Activated T-helper 17 cell treated with anti-CD3 and anti-CD28 coated beads, Interleukin-2, amount 50 U/mL, for 72 hours (primary cell): ENCODE data around the gene ERN1. TPM values are rescaled to one million over a fixed set of nuclear protein-coding genes. Genes with fewer than 3 reads are reported as not detected.
"Not testable (repeated sequence)": the region's sequence is repeated elsewhere in the genome, so short reads cannot be mapped to it uniquely, and the experiment has no call there.

Experiments
- ATAC-seq: fragments of 150-1000 bp; cut with Tn5 transposase; replicated peaks from 2 replicates; pipeline ENCODE4 v1.10.0; 2021; ENCODE audit warnings: mild to moderate bottlenecking, moderate library complexity
- H3K27ac Mint-ChIP-seq: one replicate; pipeline ENCODE4 v1.8.0; 2022; ENCODE audit warnings: mixed read lengths
- H3K27me3 Mint-ChIP-seq: one replicate; pipeline ENCODE4 v1.8.0; 2022; ENCODE audit warnings: mixed read lengths
- H3K36me3 Mint-ChIP-seq: one replicate; pipeline ENCODE4 v1.8.0; 2022; ENCODE audit warnings: low read depth, mild to moderate bottlenecking, mixed read lengths
- H3K4me1 Mint-ChIP-seq: one replicate; pipeline ENCODE4 v1.8.0; 2022; ENCODE audit warnings: mixed read lengths
- H3K4me3 Mint-ChIP-seq: one replicate; pipeline ENCODE4 v1.8.0; 2022; ENCODE audit warnings: mild to moderate bottlenecking, mixed read lengths
- H3K9me3 Mint-ChIP-seq: one replicate; pipeline ENCODE4 v1.8.0; 2022; ENCODE audit warnings: mixed read lengths
- total RNA-seq, 2 donors: library from RNA; stranded (reverse); gene quantifications; one replicate each; pipeline ENCODE4 v1.2.3, GENCODE V29; 2022

Gene ERN1
- total RNA-seq, 2 donors from 2014 or later, result 42.2 to 93.3 TPM

DNA sequence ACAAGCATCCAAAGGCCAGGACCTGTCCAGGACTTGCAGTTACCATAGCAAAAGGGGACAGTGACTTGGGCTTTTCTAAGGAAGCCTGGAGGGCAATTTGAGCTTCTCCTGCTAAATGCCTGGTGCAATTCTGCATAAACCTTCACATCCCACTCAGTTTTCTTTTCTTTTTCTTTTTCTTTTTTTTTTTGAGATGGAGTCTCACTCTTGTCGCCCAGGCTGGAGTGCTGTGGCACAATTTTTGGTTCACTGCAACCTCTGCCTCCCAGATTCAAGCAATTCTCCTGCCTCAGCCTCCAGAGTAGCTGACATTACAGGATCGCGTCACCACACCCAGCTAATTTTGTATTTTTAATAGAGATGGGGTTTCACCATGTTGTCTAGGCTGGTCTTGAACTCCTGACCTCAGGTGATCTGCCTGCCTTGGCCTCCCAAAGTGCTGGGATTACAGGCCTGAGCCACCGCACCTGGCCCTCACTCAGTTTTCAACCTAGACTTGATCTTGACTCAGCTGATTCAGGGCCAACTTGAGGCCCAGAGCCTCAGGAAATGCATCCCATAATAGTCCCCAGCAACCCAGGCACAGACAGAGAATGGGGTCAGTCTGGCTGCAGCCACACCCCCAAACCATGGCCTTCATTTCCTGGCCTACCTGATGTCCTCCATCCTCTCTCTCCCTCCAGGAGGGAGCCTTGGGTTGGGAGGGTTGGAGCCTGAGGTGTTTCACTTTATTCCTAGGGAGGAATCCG is 122.7 kb downstream of the ERN1 start:
- H3K27me3 Mint-ChIP-seq, H3K27ac Mint-ChIP-seq, ATAC-seq, H3K9me3 Mint-ChIP-seq, H3K4me3 Mint-ChIP-seq: not testable (repeated sequence)
- H3K4me1 Mint-ChIP-seq, result peaks cover 19% of the 10 kb centered on the region
- H3K36me3 Mint-ChIP-seq, result peaks cover 73% of the 10 kb centered on the region

DNA sequence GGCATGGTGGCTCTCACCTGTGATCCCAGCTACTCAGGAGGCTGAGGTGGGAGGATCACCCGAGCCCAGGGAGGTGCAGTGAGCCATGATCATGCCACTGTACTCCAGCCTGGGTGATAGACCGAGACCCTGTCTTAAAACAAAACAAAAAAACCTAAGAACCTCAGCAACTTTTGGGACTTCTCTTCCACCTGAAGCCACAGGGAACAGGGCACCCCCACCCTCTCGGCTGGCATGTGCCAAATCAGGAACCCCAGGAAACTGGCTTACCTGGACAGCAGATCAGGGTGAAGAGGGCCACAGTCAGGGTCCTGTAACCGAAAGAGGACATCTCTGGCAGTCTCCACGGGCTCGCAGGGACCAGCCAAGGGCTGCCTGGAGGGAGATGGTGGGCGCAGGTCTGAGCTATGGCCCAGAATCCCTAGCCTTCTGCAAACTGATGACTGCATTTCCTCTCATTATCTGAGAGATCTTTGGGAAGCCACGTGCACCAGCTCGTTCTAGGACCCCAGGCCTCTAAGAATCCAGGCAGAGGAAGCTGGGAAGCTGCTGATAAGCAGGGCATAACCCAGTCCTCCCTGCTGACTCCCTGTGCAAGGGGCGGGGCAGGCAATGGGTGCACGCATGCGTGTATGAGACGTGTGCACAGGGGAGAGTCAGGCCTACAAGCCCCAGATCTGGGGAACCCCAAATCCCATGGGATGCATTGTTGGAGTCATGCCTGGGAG is 123.4 kb downstream of the ERN1 start:
- no peaks in the 10 kb centered on the region for H3K9me3 Mint-ChIP-seq
- no peak for ATAC-seq
- no peak overlapping the region for H3K27ac Mint-ChIP-seq
- H3K27me3 Mint-ChIP-seq, result no peaks in the 10 kb centered on the region
- peaks cover 66% of the 10 kb centered on the region for H3K36me3 Mint-ChIP-seq
- H3K4me3 Mint-ChIP-seq, result no peak overlapping the region
- H3K4me1 Mint-ChIP-seq, result peaks cover 19% of the 10 kb centered on the region

DNA sequence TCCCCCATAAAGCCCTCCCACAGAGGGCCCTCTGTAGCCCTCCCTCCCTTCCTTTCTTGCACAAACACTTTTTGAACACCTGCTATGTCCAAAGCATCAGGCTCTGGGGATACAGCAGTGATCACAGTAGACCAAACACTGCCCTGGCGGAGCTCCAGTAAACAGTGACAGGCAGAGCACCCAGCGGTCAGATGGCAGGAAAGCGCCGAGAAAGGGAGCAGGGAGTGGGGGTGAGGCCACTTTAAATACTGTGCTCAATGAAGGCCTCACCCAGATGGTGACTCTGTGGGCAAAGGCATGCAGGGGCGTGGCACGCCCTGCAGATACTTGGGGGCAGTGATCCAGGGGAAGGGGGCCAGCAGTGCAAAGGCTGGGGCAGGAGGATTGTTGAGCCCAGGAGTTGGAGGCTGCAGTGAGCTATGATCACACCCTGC is 124.2 kb downstream of the ERN1 start:
- H3K27me3 Mint-ChIP-seq, result no peaks in the 10 kb centered on the region
- no peak for ATAC-seq
- H3K4me1 Mint-ChIP-seq, result peaks cover 19% of the 10 kb centered on the region
- H3K36me3 Mint-ChIP-seq, result peaks cover 58% of the 10 kb centered on the region
- H3K4me3 Mint-ChIP-seq, result no peak overlapping the region
- H3K27ac Mint-ChIP-seq, result peak overlapping the region; percentile 57
- H3K9me3 Mint-ChIP-seq, result no peaks in the 10 kb centered on the region

DNA sequence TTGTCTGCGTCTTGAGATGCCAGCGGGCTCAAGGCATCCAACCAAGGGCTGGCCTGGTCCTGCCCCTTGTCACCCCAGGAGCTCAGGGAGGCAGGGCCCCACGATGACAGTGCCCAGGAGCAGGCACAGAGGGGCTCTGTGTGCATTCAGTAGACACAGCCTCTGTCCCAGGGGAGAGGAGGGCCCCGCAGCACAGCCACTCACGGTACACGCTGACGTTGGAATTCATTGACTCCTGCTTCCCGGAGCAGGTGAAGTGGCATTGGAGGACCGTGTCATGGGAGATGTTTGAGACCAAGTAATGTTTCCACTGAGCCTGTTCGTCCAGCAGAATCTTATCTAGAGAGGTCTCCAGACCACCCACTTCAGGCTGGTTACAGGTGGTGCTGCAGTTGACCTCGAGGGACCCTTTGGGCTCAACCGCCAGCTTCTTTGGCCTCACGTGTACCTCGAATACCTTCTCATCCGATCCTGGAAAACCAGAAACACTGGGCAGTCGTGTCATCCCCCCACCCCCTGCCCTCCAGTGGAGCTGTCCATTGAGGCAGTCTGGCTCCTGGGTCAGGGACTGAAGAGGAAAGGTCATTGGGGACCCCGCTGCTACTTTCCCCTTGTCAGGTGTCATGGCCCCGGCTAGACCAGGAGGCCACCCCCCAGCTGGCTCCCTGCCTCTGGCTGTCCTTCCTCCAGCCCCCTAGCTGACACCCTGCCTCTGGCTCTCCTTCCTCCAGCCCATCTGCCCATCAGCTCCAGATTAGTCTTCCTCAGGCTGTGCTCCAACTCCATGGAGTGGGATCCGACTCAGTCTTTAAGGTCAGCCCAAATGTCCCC is 124.8 kb downstream of the ERN1 start:
- Mint-ChIP-seq H3K4me3 (no peak overlapping the region), H3K4me1 (peaks cover 18% of the 10 kb centered on the region), H3K36me3 (peaks cover 52% of the 10 kb centered on the region), H3K9me3 (no peaks in the 10 kb centered on the region), H3K27ac (peak overlapping the region; percentile 57), H3K27me3 (no peaks in the 10 kb centered on the region)
- no peak for ATAC-seq

DNA sequence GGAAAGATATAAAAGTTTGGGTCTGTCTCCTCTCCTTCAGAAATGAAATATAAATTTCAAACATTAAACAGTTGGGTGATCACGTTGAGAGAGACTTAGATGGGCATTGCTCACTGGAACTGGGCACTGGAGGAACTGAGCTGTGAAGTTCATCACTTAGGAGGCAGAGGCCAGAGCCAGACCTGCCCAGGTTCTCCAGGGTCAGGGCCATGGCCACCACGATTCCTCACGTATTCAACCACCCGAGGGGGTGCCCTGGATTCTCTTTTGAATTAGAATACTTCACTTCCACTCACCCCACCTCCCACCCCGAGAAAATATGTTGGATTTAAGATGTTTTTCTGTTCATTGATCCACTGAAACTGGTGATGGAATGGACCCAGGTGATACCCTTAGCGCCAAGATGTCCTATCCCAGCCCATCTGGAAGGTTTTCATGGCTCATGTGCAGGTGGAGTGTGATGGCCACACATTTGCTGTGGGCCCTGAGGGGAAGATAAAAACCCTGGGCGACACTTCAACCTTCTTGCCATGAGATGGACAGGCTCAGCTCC is 125.7 kb downstream of the ERN1 start:
- peaks cover 18% of the 10 kb centered on the region for H3K4me1 Mint-ChIP-seq
- H3K36me3 Mint-ChIP-seq, result peaks cover 46% of the 10 kb centered on the region
- H3K9me3 Mint-ChIP-seq, result no peaks in the 10 kb centered on the region
- no peak overlapping the region for H3K27ac Mint-ChIP-seq
- no peak for ATAC-seq
- no peaks in the 10 kb centered on the region for H3K27me3 Mint-ChIP-seq
- H3K4me3 Mint-ChIP-seq, result no peak overlapping the region

DNA sequence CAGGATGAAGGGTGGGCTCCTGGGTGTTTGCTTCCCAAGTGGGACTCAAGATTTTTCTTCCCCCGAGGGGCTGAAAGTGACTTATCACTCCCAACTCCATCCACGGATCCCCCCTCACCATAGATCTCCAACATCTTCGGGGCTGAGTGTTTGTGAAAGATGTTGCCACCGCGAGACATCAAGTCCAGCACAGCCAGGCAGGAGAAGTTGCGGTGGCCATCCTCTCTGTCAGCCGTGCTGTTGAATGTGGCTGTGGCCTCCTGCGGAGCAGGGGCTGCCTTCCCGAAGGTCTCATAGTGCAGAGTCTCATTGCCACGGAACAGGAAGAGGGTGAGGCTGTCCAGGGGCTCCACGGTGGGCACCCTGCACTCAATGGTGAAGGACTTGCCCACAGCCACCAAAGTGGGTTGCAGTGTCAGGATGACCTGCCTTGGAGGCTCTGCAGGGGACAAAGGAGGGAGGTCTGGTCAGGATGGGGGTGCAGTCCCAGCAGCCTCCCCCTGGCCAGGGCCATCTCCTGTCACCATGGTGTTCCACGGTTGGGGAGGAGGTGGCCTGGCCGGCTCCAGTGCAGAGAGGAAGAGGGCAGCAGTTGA is 126.3 kb downstream of the ERN1 start:
- no peaks in the 10 kb centered on the region for H3K9me3 Mint-ChIP-seq
- no peaks in the 10 kb centered on the region for H3K27me3 Mint-ChIP-seq
- H3K36me3 Mint-ChIP-seq, result peaks cover 46% of the 10 kb centered on the region
- H3K27ac Mint-ChIP-seq, result peak overlapping the region; percentile 40
- peaks cover 21% of the 10 kb centered on the region for H3K4me1 Mint-ChIP-seq
- H3K4me3 Mint-ChIP-seq, result no peak overlapping the region
- ATAC-seq, result no peak

DNA sequence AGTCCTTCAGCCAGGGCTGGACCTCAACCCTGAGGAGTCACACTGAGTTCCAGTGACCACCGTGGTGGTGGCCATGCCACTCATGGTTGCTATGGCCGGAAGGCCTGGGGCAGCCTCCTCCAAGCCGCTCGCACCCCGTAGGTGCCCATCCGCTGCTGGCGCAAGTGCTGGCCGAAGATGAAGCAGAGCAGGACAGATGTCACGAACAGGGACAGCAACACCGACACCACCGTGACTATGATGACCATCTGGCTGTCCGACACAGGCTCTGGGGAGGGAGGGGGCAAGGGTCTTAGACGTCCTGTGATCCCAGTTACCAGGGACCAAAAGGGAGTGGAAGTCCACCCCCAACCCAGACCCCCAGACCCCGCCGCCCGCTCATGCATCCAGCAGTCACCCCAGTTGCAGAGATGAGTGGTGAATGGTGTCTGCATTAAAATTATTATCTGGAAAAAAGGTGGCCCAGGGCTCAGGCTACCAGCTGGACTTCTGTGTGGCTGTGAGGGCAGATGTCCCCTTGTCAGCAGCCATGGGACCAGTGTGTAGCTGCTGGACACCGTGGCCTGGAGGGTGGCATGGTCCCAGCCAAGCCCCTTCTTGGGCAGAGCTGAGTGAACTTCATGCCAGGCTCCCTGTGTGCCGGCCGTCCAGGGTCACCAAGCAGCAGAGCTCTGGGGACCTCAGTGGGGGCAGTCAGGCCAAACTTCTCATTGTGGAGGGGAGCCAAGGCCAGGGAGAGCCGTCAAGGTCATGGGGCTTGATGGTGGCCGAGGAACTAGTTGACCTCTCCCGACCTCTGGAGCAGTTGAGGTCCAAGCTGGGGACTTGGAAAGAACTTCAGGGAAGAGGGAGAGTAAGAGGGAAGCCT is 127.1 kb downstream of the ERN1 start:
- no peak overlapping the region for H3K4me3 Mint-ChIP-seq
- H3K4me1 Mint-ChIP-seq, result peaks cover 13% of the 10 kb centered on the region
- no peak overlapping the region for H3K27ac Mint-ChIP-seq
- H3K9me3 Mint-ChIP-seq, result no peaks in the 10 kb centered on the region
- H3K36me3 Mint-ChIP-seq, result peaks cover 40% of the 10 kb centered on the region
- no peak for ATAC-seq
- H3K27me3 Mint-ChIP-seq, result no peaks in the 10 kb centered on the region

DNA sequence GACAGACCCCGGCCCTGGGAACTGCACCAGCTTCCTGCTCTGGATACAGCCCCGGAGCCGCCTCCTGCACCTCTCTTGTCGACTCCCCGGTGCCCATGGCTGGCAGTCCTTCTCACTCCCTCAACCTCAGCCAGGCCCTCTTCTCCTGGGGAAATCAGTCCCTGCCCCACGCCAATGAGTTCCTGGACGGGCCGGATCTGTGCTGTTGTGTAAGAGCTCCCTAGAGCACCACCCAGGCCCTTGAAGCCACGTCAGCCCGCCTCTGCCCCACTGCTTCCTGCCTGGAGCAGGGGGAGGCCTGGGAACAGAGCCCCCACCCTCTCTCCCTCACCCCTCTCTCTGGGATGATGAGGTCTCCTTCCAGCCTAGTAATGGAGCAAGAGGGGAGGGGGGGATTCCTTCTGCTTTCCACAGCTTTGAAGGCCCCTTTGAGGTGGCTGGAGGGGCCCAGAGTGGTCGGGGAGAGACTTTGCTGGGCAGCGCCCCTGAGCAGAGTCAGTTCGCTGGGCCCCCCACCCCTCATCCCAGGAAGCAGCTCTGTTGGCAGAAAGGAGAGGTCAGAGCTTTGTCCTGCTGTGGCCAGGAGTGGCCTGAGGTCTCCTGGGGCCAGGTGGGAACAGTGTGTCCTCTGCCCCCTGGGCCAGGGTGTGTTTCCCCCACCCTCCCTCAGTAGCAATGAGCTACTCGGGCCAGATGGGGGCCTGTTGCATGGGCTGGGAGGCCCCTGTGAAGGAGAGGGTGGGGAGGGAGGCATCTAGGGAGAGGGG is 128.0 kb downstream of the ERN1 start:
- ATAC-seq, result no peak

GRCh38 chr17:64001091-64001579 is 128.8 kb downstream of the ERN1 start:
- no peak for ATAC-seq
- Mint-ChIP-seq H3K4me3 (no peak overlapping the region), H3K4me1 (peaks cover 13% of the 10 kb centered on the region), H3K27ac (no peak overlapping the region), H3K36me3 (peaks cover 32% of the 10 kb centered on the region), H3K27me3 (no peaks in the 10 kb centered on the region), H3K9me3 (no peaks in the 10 kb centered on the region)

More for the DNA sequence above, 128.0 kb downstream of the ERN1 start:
- H3K27ac Mint-ChIP-seq, result no peak overlapping the region
- peaks cover 11% of the 10 kb centered on the region for H3K4me1 Mint-ChIP-seq
- H3K9me3 Mint-ChIP-seq, result no peaks in the 10 kb centered on the region
- H3K4me3 Mint-ChIP-seq, result no peak overlapping the region
- H3K27me3 Mint-ChIP-seq, result no peaks in the 10 kb centered on the region
- peaks cover 32% of the 10 kb centered on the region for H3K36me3 Mint-ChIP-seq

DNA sequence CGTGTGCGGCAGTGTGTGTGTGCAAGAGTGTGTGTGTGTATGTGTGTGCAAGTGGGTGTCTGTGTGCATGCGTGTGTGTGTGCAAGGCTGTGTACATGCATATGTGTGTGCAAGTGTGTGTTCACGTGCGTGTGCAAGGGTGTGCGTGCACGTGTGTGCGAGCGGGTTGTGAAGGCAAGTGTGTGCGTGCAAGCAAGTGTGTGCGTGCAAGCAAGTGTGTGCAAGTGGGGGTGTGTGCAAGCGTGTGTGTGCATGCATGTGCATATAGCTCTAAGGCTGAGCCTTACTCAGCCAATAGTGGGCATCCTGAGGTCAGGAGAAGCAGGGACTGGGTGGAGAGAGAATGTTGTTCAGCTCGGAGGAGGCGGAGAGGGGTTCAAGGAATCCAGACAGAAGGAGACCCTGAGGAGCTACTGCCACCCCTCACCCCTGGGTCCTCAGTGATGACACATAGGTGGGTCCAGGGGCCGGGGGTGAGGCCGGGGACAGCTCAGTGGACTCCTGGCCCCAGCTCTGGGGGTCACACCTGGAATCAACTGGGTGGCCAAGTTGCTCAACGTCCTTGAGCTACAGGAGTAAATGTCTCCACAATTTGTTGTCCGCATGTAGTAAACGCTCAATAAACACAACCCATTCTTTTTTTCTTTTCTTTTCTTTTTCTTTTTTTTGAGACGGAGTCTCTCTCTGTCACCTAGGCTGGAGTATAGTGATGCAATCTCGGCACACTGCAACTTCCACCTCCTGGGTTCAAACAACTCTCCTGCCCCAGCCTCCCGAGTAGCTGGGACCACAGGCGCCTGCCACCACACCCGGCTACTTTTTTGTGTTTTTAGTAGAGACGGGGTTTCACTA is 130.0 kb downstream of the ERN1 start:
- Mint-ChIP-seq H3K27me3 (no peaks in the 10 kb centered on the region), H3K9me3 (no peaks in the 10 kb centered on the region), H3K4me1 (peaks cover 19% of the 10 kb centered on the region), H3K27ac (peak overlapping the region; percentile 32), H3K36me3 (peaks cover 21% of the 10 kb centered on the region), H3K4me3 (peak overlapping the region; percentile 82)
- ATAC-seq, result no peak

DNA sequence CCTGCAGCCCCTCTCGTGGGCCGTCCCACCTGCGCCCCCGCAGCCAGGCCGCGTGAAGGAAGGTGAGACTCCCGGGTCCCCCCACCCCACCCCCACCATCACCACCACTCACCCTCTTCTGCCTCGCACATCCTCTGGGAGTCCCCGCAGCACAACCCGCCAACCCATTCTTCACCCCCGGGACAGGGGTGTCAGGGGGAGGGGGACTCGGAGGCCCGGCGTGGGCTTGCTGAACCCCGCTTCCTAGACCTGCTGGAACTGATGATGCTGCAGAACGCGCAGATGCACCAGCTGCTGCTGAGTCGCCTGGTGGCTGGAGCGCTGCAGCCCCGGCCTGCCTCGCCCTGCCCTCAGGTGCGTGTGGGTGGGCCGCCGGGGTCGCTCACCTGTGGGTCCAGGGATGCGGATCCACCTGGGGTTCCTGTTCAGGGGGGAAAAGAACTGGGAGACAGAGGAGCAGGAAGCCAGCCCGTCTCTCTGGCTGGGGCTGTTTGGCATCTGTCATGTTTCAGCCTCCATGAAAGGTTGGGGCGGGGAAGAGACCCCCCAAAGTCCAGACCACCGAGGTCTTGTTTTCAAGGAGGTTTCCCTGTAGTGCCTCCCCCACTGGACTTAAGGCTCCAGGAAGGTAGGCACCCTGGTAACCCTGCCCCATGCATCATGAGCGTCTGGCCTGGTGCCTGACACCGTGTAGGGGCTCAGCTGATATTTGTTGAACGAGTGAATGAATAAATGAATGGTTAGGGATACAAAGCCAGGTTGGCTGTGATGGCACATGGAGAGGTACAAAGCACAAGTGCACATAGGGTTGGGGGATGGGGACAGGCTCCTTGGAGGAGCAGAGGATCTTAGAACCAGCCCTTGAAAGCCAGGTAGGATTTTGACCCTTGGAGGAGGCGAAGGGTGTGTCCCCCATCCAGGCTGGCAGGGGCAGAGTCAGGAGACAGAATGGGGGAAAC is 130.9 kb downstream of the ERN1 start:
- ATAC-seq, result peak; percentile 47
- Mint-ChIP-seq H3K4me1 (peaks cover 19% of the 10 kb centered on the region), H3K27me3 (no peaks in the 10 kb centered on the region), H3K36me3 (peaks cover 12% of the 10 kb centered on the region), H3K27ac (peak overlapping the region; percentile 25), H3K4me3 (peak overlapping the region; percentile 82), H3K9me3 (no peaks in the 10 kb centered on the region)
